ENCODE data around the gene C2orf42. TPM values are rescaled to one million over a fixed set of nuclear protein-coding genes. Genes with fewer than 3 reads are reported as not detected.

The C2orf42 gene
- total RNA-seq, 1 experiment from 2014 or later, result 17.4 TPM

DNA sequence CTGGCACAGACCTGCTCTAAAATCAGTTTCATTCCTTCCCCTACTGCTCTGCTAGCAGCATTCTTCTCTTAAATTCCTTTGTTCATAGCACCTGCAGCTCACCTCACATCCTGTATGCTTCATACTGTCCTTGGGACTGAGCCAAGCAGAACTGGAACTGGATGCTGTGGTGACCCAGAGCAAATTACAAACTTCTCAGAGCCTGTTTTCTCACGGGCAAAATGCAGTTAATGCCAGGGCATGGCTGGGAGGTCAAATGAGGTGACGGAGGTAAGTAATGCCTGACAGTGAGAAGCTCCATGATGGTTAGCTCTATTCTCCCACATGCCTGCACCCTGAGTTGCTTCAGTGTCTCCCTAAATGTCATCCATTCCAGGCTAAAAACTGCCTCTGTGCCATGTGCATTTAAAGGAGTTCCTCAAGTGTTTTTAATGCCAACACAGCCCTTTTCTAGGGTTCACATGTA is 29.7 kb downstream of the C2orf42 start:
- Histone ChIP-seq H3K9me2 (ENCODE audit: insufficient read depth) (no peaks in the 10 kb centered on the region), H3K9ac (ENCODE audit: low read length) (no peak overlapping the region), H3K4me3 (replicated peaks in 1 of 2; ENCODE audit: low read depth in 1 of 2, low read length in 2 of 2) (no peak overlapping the region), H4K20me1 (ENCODE audit: insufficient read depth) (no peaks in the 10 kb centered on the region), H3K27ac (ENCODE audit: low read depth, low read length) (no peak overlapping the region), H3K27me3 (ENCODE audit: insufficient read depth, low read length) (no peaks in the 10 kb centered on the region), H3K4me2 (ENCODE audit: low read length) (no peak overlapping the region), H3K4me1 (ENCODE audit: control insufficient read depth in 1 of 2, insufficient read depth in 2 of 2, low read length in 2 of 2) (0 out of 4 replicates have a peak, but pooled peaks cover 0 to 2% of the 10 kb centered on the region in 2 experiments), H3K79me2 (ENCODE audit: insufficient read depth, low read length) (no peaks in the 10 kb centered on the region), H3K9me3 (ENCODE audit: control insufficient read depth in 1 of 2, insufficient read depth in 1 of 2, low read depth in 1 of 2, low read length in 2 of 2) (no peaks in the 10 kb centered on the region), H3K36me3 (ENCODE audit: control insufficient read depth in 1 of 2, insufficient read depth in 2 of 2, low read length in 2 of 2) (peaks cover 3 to 14% of the 10 kb centered on the region in 2 experiments; a peak in 2 of 4 replicates), H2AFZ (ENCODE audit: low read depth, low read length, poor library complexity, severe bottlenecking) (no peak overlapping the region)
- intact Hi-C loops (cut with micrococcal nuclease), result no loop called here
- RAD21 ChIA-PET (ENCODE audit: low non-redundant PET in 1 of 2, low total read pairs in 2 of 2, uncharacterized antibody in 2 of 2, unreplicated experiment in 2 of 2), result no interaction called here
- POLR2A ChIA-PET, result interaction anchor here (1.3 kb wide), 1 partner anchor 30 kb away, joined by 3 read pairs; the partner anchor contains the start of gene C2orf42
- BruUV-seq (replicated peaks), result no TSS peak
- DNase-seq (ENCODE audit: low read depth, low spot score) (no peak), ATAC-seq (no peak)
- TF ChIP-seq SP1 (IDR thresholded peaks at IDR 0.05; ENCODE audit: low read depth) (no peak), POLR2AphosphoS5 (IDR thresholded peaks at IDR 0.05; ENCODE audit: low read depth, low read length) (no peak), ELF1 (IDR thresholded peaks at IDR 0.05; ENCODE audit: borderline replicate concordance, low read depth) (no peak), EGR1 (IDR thresholded peaks at IDR 0.05; ENCODE audit: low read depth) (no peak), JUND (IDR thresholded peaks at IDR 0.05) (no peak), RAD21 (IDR thresholded peaks at IDR 0.05; ENCODE audit: low read depth) (no peak), ATF3 (IDR thresholded peaks at IDR 0.05) (no peak), TCF7L2 (IDR thresholded peaks at IDR 0.05; ENCODE audit: borderline replicate concordance, extremely low read depth, insufficient read depth, insufficient read length) (no peak), ZNF274 (IDR thresholded peaks at IDR 0.05; ENCODE audit: low read depth, low read length) (no peak), CEBPB (IDR thresholded peaks at IDR 0.05; ENCODE audit: low read depth) (no peak), CTCF (IDR thresholded peaks at IDR 0.05 in 2 of 3, conservative IDR thresholded peaks at IDR 0.05 in 1 of 3; ENCODE audit: borderline replicate concordance in 1 of 3, insufficient read depth in 1 of 3, low read depth in 2 of 3, low read length in 2 of 3) (no peak), SRF (IDR thresholded peaks at IDR 0.05; ENCODE audit: low read depth) (no peak), SIN3A (IDR thresholded peaks at IDR 0.05; ENCODE audit: low read depth) (no peak), CBX3 (IDR thresholded peaks at IDR 0.05; ENCODE audit: low read depth) (no peak)
- CTCF ChIA-PET, result no interaction called here
